Thyroid gland (tissue), 4 donors: ENCODE data around the gene IRS1.

Experiments
- CTCF ChIP-seq, 6 experiments: fragments of 200-600 bp in 3 of 6; fragments of 450-650 bp in 3 of 6; sonication (generic) in 3 of 6; IDR thresholded peaks; one replicate each; pipeline ENCODE4 v1.5.1; 2016 to 2019; ENCODE audit warnings: antibody characterized with exemption in 6 of 6, mild to moderate bottlenecking in 2 of 6, inconsistent platforms in 1 of 6, moderate library complexity in 1 of 6
- POLR2A ChIP-seq, 2 donors: fragments of 450-650 bp; IDR thresholded peaks; one replicate each; pipeline ENCODE4 v1.6.1; 2017; ENCODE audit warnings: antibody characterized with exemption in 2 of 2, mild to moderate bottlenecking in 2 of 2, moderate library complexity in 1 of 2

- no peak for TF ChIP-seq CTCF (IDR thresholded peaks at IDR 0.05)
- TF ChIP-seq POLR2A (IDR thresholded peaks at IDR 0.05), result no peak
Measured at GRCh38 chr2:226759768-226760167, 39.9 kb downstream of the IRS1 start.
